ENCODE data around the gene IQCH.

Gene IQCH

GRCh38 chr15:67304778-67305177, 50.2 kb downstream of the IQCH start:
- H3K4me3 Mint-ChIP-seq: no peak overlapping the region
- no peaks in the 10 kb centered on the region for H3K9me3 Mint-ChIP-seq
- peaks cover 16% of the 10 kb centered on the region for H3K4me1 Mint-ChIP-seq (ENCODE audit: low read depth)
- no peaks in the 10 kb centered on the region for H3K36me3 Mint-ChIP-seq (ENCODE audit: low read depth)
- no peak overlapping the region for H3K27ac Mint-ChIP-seq
- peaks cover 13% of the 10 kb centered on the region for H3K27me3 Mint-ChIP-seq

- Mint-ChIP-seq H3K4me1 (ENCODE audit: low read depth) (peaks cover 16% of the 10 kb centered on the region), H3K27ac (no peak overlapping the region), H3K4me3 (no peak overlapping the region), H3K36me3 (ENCODE audit: low read depth) (no peaks in the 10 kb centered on the region), H3K27me3 (peaks cover 13% of the 10 kb centered on the region), H3K9me3 (no peaks in the 10 kb centered on the region)
These were observed 50.9 kb downstream of the IQCH start for GRCh38 chr15:67305506-67305905.

- Mint-ChIP-seq H3K4me3 (no peak overlapping the region), H3K27ac (no peak overlapping the region), H3K9me3 (no peaks in the 10 kb centered on the region), H3K4me1 (ENCODE audit: low read depth) (peaks cover 16% of the 10 kb centered on the region), H3K27me3 (peaks cover 18% of the 10 kb centered on the region), H3K36me3 (ENCODE audit: low read depth) (no peaks in the 10 kb centered on the region)
These were observed 52.6 kb downstream of the IQCH start for GRCh38 chr15:67307156-67307555.

- no peak overlapping the region for H3K27ac Mint-ChIP-seq
These were observed 53.5 kb downstream of the IQCH start for GRCh38 chr15:67307889-67308597.

GRCh38 chr15:67311731-67312130, 57.1 kb downstream of the IQCH start:
- H3K4me3 Mint-ChIP-seq: no peak overlapping the region
- no peaks in the 10 kb centered on the region for H3K9me3 Mint-ChIP-seq
- peaks cover 5% of the 10 kb centered on the region for H3K27me3 Mint-ChIP-seq
- H3K27ac Mint-ChIP-seq: no peak overlapping the region
- H3K4me1 Mint-ChIP-seq (ENCODE audit: low read depth): peaks cover 10% of the 10 kb centered on the region
- no peaks in the 10 kb centered on the region for H3K36me3 Mint-ChIP-seq (ENCODE audit: low read depth)

More at GRCh38 chr15:67307889-67308597, 53.5 kb downstream of the IQCH start:
- Mint-ChIP-seq H3K27me3 (peaks cover 18% of the 10 kb centered on the region), H3K9me3 (no peaks in the 10 kb centered on the region), H3K4me1 (ENCODE audit: low read depth) (peaks cover 16% of the 10 kb centered on the region), H3K36me3 (ENCODE audit: low read depth) (no peaks in the 10 kb centered on the region), H3K4me3 (no peak overlapping the region)

- no peaks in the 10 kb centered on the region for H3K9me3 Mint-ChIP-seq
- H3K36me3 Mint-ChIP-seq (ENCODE audit: low read depth): no peaks in the 10 kb centered on the region
- H3K27ac Mint-ChIP-seq: no peak overlapping the region
- no peak overlapping the region for H3K4me3 Mint-ChIP-seq
- peaks cover 4% of the 10 kb centered on the region for H3K27me3 Mint-ChIP-seq
- H3K4me1 Mint-ChIP-seq (ENCODE audit: low read depth): peaks cover 3% of the 10 kb centered on the region
These were observed 65.4 kb downstream of the IQCH start for GRCh38 chr15:67319961-67320360.

- no peak overlapping the region for H3K4me3 Mint-ChIP-seq
- H3K4me1 Mint-ChIP-seq (ENCODE audit: low read depth): peaks cover 3% of the 10 kb centered on the region
- peaks cover 4% of the 10 kb centered on the region for H3K27me3 Mint-ChIP-seq
- no peaks in the 10 kb centered on the region for H3K9me3 Mint-ChIP-seq
- no peaks in the 10 kb centered on the region for H3K36me3 Mint-ChIP-seq (ENCODE audit: low read depth)
- H3K27ac Mint-ChIP-seq: no peak overlapping the region
These were observed 66.8 kb downstream of the IQCH start for GRCh38 chr15:67321352-67321751.

- no peak overlapping the region for H3K27ac Mint-ChIP-seq
- no peak overlapping the region for H3K4me3 Mint-ChIP-seq
- H3K36me3 Mint-ChIP-seq (ENCODE audit: low read depth): peaks cover 2% of the 10 kb centered on the region
- H3K9me3 Mint-ChIP-seq: peaks cover 2% of the 10 kb centered on the region
- peaks cover 3% of the 10 kb centered on the region for H3K4me1 Mint-ChIP-seq (ENCODE audit: low read depth)
- H3K27me3 Mint-ChIP-seq: peaks cover 6% of the 10 kb centered on the region
These were observed 67.9 kb downstream of the IQCH start for GRCh38 chr15:67322481-67322880.

GRCh38 chr15:67327312-67327711, 72.7 kb downstream of the IQCH start:
- Mint-ChIP-seq H3K4me1 (ENCODE audit: low read depth) (peaks cover 3% of the 10 kb centered on the region), H3K9me3 (peaks cover 7% of the 10 kb centered on the region), H3K27me3 (peaks cover 7% of the 10 kb centered on the region), H3K36me3 (ENCODE audit: low read depth) (peaks cover 6% of the 10 kb centered on the region), H3K4me3 (no peak overlapping the region), H3K27ac (no peak overlapping the region)

GRCh38 chr15:67327737-67328136, 73.2 kb downstream of the IQCH start:
- peaks cover 7% of the 10 kb centered on the region for H3K27me3 Mint-ChIP-seq
- H3K4me1 Mint-ChIP-seq (ENCODE audit: low read depth): peaks cover under 1% of the 10 kb centered on the region
- H3K27ac Mint-ChIP-seq: no peak overlapping the region
- H3K4me3 Mint-ChIP-seq: no peak overlapping the region
- H3K36me3 Mint-ChIP-seq (ENCODE audit: low read depth): peaks cover 6% of the 10 kb centered on the region
- H3K9me3 Mint-ChIP-seq: peaks cover 7% of the 10 kb centered on the region

- peaks cover 7% of the 10 kb centered on the region for H3K9me3 Mint-ChIP-seq
- H3K27ac Mint-ChIP-seq: no peak overlapping the region
- H3K4me3 Mint-ChIP-seq: no peak overlapping the region
- peaks cover 7% of the 10 kb centered on the region for H3K27me3 Mint-ChIP-seq
- no peaks in the 10 kb centered on the region for H3K4me1 Mint-ChIP-seq (ENCODE audit: low read depth)
- H3K36me3 Mint-ChIP-seq (ENCODE audit: low read depth): peaks cover 6% of the 10 kb centered on the region
These were observed 75.6 kb downstream of the IQCH start for GRCh38 chr15:67329984-67330733.

- Mint-ChIP-seq H3K9me3 (peaks cover 7% of the 10 kb centered on the region), H3K4me1 (ENCODE audit: low read depth) (no peaks in the 10 kb centered on the region), H3K27me3 (peaks cover 7% of the 10 kb centered on the region), H3K4me3 (no peak overlapping the region), H3K27ac (no peak overlapping the region), H3K36me3 (ENCODE audit: low read depth) (peaks cover 6% of the 10 kb centered on the region)
These were observed 77.1 kb downstream of the IQCH start for GRCh38 chr15:67331676-67332075.

GRCh38 chr15:67335026-67335425, 80.4 kb downstream of the IQCH start:
- H3K36me3 Mint-ChIP-seq (ENCODE audit: low read depth): no peaks in the 10 kb centered on the region
- H3K27ac Mint-ChIP-seq: no peak overlapping the region
- H3K4me1 Mint-ChIP-seq (ENCODE audit: low read depth): no peaks in the 10 kb centered on the region
- H3K4me3 Mint-ChIP-seq: no peak overlapping the region
- H3K27me3 Mint-ChIP-seq: peaks cover 5% of the 10 kb centered on the region
- no peaks in the 10 kb centered on the region for H3K9me3 Mint-ChIP-seq

- Mint-ChIP-seq H3K27me3 (peaks cover 5% of the 10 kb centered on the region), H3K27ac (no peak overlapping the region), H3K4me1 (ENCODE audit: low read depth) (no peaks in the 10 kb centered on the region), H3K4me3 (no peak overlapping the region), H3K9me3 (no peaks in the 10 kb centered on the region), H3K36me3 (ENCODE audit: low read depth) (no peaks in the 10 kb centered on the region)
These were observed 81.1 kb downstream of the IQCH start for GRCh38 chr15:67335534-67336222.

GRCh38 chr15:67340630-67341029, 86.0 kb downstream of the IQCH start:
- Mint-ChIP-seq H3K27ac (no peak overlapping the region), H3K4me1 (ENCODE audit: low read depth) (no peaks in the 10 kb centered on the region), H3K27me3 (peaks cover 18% of the 10 kb centered on the region), H3K9me3 (peaks cover 12% of the 10 kb centered on the region), H3K4me3 (no peak overlapping the region), H3K36me3 (ENCODE audit: low read depth) (peaks cover 13% of the 10 kb centered on the region)

Measured in stimulated activated naive CD8-positive, alpha-beta T cell treated with anti-CD3 and anti-CD28 coated beads, Interleukin-15, Interleukin-2, amounts not matched to agents 100 ng/mL and 50 ng/mL, for 24 hours (primary cell).